Measurements from ENCODE around the gene KRTAP12-1.

The KRTAP12-1 gene

GRCh38 chr21:44681861-44682579, at the start of gene KRTAP12-1:
TSS of gene KRTAP12-1 (minus strand) at chr21:44682163. CDS start at chr21:44682123, 40 bp downstream.
- no peak for DNase-seq

- DNase-seq: no peak
Observed at GRCh38 chr21:44730951-44731579, 49.1 kb upstream of the KRTAP12-1 start.

GRCh38 chr21:44730028-44730395, 48.0 kb upstream of the KRTAP12-1 start:
- DNase-seq: no peak

- DNase-seq: no peak
Observed at GRCh38 chr21:44729336-44730027, 47.5 kb upstream of the KRTAP12-1 start.

- no peak for DNase-seq
Observed at GRCh38 chr21:44728716-44729115, 46.8 kb upstream of the KRTAP12-1 start.

GRCh38 chr21:44727757-44728156, 45.8 kb upstream of the KRTAP12-1 start:
- DNase-seq: no peak

GRCh38 chr21:44727321-44727720, 45.4 kb upstream of the KRTAP12-1 start:
- DNase-seq: no peak

- DNase-seq: no peak
Observed at GRCh38 chr21:44726826-44727225, 44.9 kb upstream of the KRTAP12-1 start.

- DNase-seq: no peak
Observed at GRCh38 chr21:44724926-44725325, 43.0 kb upstream of the KRTAP12-1 start.

GRCh38 chr21:44724196-44724595, 42.2 kb upstream of the KRTAP12-1 start:
- no peak for DNase-seq

- DNase-seq: peak in 1 of 2 donors; percentile 30
Observed at GRCh38 chr21:44723177-44724131, 41.5 kb upstream of the KRTAP12-1 start.

- no peak for DNase-seq
Observed at GRCh38 chr21:44722731-44723130, 40.8 kb upstream of the KRTAP12-1 start.

GRCh38 chr21:44720170-44720569, 38.2 kb upstream of the KRTAP12-1 start:
- DNase-seq: no peak

GRCh38 chr21:44718571-44718970, 36.6 kb upstream of the KRTAP12-1 start:
- DNase-seq: no peak

GRCh38 chr21:44718093-44718492, 36.1 kb upstream of the KRTAP12-1 start:
- DNase-seq: no peak

- no peak for DNase-seq
Observed at GRCh38 chr21:44716984-44717383, 35.0 kb upstream of the KRTAP12-1 start.

GRCh38 chr21:44714905-44715304, 32.9 kb upstream of the KRTAP12-1 start:
- DNase-seq: no peak

- no peak for DNase-seq
Observed at GRCh38 chr21:44713846-44714245, 31.9 kb upstream of the KRTAP12-1 start.

GRCh38 chr21:44713130-44713529, 31.2 kb upstream of the KRTAP12-1 start:
- DNase-seq: no peak

- no peak for DNase-seq
Observed at GRCh38 chr21:44712203-44713028, 30.5 kb upstream of the KRTAP12-1 start.

- DNase-seq: no peak
Observed at GRCh38 chr21:44711327-44712202, 29.6 kb upstream of the KRTAP12-1 start, which contains the start of gene TSPEAR. TSS of gene TSPEAR (minus strand) at chr21:44711572. CDS start at chr21:44711514, 58 bp downstream.
